Jurkat, Clone E6-1 (cell line): ENCODE measurements around the gene RSPO4.

Experiments
- DNase-seq: peaks from one replicate; pipeline ENCODE4 v3.0.0-alpha.2; 2011; ENCODE audit warnings: low read depth, low spot score
- H3K4me3 ChIP-seq: 2 replicates; pipeline ENCODE4 v1.5.1; 2011; ENCODE audit warnings: mild to moderate bottlenecking, low read length, control low read depth, moderate library complexity

The RSPO4 gene

DNA sequence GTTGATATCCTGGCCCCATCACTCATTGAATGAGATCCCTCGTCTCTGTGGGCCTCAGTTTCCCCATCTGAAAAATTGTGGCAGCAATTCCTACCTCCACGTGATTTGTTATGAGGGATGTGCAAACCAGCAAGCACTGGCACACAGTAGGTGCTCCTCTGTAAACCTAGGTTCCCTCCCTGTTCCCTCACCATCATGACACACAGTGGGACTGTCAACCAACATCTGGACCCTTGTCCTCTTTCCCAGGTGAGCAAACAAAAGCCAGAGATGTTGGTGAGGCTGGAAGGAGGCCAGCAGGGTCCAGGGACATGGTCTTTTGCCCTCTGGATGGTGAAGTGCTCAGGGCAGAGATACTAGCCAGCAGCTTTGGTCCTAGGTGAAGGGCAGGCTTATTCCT, 26.1 kb downstream of the RSPO4 start:
- H3K4me3 ChIP-seq, result no peak overlapping the region
- no peak for DNase-seq

DNA sequence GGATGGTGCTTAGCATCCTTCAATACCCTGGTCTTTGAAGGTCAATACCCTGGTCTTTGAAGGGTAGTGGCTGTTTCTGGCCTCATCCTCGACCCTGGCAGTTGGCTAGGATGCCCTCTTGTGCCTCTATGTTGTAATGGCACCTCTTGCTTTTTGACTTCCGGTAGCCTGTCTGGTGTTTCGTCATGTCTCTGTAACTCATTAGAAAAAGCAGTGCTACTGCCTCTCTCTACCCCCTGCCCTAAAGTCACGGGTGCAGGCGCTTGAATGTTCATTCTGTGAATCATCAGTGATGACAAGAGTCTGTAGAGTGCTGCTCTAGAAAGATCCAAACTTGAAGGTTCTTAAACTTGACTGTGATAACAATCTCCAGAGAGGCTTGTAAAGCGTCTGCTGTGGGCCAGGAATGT, 28.3 kb downstream of the RSPO4 start:
- peak; percentile 62 for DNase-seq
- no peak overlapping the region for H3K4me3 ChIP-seq

DNA sequence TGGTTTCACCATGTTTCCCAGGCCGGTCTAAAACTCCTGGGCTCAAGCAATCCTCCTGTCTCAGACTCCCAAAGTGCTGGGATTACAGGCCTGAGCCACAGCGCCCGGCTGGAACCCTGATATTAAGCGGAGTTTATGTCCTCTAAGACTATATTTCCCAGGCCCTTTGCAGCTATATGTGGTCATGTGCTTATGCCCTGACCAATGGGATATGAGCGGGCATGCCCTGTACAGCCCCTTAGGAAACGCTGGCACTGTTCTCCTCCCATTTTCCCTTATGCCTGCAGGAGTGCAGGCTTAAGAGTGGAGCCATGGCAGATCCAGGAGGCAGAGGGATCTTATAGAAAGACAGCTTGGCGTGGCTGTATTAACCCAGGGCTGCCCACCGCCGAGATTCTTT, 29.9 kb downstream of the RSPO4 start:
- DNase-seq, result no peak
- no peak overlapping the region for H3K4me3 ChIP-seq

DNA sequence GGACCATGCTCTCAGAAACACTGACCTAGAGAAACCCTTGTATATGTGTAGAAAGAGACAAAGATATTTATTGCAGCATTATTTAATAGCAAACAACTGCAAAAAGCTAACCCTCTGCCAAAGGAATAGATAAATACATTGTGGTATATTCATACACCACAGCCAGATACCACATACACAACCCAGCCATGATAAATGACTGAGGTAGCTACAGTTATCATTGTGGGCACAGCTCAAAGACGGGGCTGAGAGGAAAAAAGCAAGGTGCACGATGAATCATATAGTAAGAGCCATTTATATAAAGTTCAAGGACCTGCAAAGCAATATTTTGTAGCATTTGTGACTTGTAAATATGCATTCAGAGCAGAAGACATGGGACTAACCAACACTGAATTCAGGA, 30.8 kb downstream of the RSPO4 start:
- DNase-seq, result peak; percentile 39
- no peak overlapping the region for H3K4me3 ChIP-seq

DNA sequence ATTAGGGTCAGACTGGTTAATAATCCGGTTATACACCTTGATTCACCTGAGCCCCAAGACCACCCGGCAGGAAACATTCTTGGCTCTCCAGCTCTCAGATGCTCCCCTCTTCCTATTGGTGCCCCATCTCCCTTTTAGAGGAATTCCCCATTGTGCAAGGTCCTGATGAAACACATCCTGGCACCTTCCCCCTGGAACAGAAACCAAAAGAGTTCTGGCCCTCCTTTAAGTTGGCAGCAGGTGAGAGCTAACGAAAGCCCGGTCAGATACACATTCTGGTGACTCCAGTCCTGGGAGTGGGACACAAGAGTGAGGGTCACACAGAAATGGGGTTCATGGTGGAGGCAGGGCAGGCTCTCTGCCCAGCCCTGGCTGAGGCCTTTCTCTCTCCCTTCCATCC, 32.2 kb downstream of the RSPO4 start:
- H3K4me3 ChIP-seq, result no peak overlapping the region
- DNase-seq, result no peak

DNA sequence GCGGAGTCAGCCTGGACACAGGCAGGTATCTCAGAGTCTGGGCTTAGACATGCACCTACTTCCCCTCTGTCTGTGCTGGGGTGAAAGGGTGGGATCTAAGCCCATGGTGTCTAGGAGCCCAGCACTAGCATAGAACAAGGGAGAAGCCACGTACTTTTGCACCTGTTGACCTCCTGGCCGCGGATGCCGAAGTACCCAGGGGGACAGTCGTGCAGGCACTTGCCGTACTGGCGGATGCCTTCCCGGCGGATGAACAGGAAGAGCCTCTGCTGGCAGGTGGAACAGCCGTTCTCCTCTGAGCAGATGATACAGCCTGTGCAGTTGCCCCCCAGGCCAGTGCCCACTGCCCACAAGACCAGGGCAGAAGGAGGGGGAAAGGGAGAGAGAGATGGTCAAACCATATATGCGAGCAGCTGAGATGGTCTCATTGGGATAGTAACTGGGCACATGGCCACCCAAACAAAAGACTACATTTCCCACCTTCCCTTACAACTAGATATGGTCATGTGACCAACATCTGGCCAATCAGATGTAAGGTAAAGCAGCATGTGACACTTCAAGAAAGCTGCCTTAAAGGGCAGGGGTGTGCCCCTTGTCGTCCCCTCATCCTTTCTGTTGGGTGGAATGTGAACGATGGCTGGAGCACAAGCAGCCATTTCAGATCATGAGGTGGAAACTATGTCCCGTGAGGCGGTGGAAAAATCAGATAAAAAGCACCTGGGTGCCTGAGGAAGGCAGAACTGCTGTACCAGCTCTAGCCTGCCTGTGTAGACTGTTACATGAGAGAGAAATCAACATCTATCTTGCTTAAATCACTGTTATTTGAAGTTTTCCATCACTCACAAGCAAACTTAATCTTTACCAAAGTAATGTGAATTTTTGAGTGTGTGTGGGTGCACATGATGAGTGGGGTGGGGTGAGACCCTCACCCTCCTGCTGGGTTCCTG, 34.0 kb downstream of the RSPO4 start:
- H3K4me3 ChIP-seq, result no peak overlapping the region
- DNase-seq, result peak; percentile 67

DNA sequence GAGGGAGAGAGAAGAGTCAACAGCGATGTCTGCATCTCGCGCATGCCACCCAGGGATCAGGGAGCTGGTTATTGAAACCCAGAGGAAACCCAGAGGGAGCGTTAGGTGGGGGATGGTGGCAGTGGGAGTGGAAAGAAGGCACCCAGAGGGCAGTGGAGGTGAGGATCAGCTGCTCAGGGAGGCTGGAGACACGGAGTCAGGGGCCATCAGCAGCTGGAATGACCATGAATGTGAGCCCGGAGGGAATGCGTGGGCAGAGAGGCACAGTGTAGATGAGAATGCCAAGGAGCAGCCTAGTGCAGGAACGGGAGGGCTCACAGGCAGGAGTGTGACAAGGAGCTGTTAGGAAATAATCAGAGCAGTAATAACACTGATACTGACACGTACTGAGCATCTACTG, 36.2 kb downstream of the RSPO4 start:
- no peak overlapping the region for H3K4me3 ChIP-seq
- DNase-seq, result no peak

DNA sequence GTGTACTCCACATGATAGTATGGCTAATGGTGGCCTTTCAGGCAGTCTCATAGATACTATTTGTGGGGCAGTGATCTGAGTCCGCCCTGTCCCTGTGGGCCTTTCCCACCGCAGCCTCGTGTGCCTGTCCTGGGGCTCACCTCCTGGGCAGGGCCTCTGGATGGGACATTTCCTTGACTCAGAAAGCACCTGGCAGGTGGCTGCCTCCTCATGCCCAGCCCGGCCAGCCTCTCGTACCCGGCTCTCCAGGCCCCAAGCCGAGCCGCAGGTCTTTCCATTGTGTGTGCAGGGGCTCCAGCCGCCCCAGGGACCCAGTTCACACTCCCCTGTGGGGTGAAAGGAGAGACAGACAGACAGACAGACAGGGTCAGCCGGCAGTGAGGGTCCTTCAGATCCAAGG, 38.3 kb downstream of the RSPO4 start:
- H3K4me3 ChIP-seq, result no peak overlapping the region
- DNase-seq, result no peak

DNA sequence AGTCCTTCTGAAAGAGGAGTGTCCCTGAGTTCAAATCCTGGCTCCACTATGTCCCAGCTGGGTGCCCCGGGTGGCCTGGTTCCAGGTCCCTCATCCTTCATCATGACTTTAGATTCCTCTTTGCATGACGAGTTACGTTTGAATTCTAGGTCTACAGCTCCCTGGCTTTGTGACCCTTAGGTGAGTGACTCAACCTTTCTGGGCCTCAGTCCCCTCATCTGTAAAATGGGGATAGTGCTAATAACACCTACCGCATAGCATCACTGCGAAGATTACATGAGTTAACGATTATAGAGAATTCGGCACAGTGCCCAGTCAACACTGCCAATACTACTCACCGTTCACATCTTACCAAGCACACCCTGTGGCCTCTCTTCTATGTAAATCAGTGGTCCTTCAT, 39.4 kb downstream of the RSPO4 start:
- no peak overlapping the region for H3K4me3 ChIP-seq
- no peak for DNase-seq

DNA sequence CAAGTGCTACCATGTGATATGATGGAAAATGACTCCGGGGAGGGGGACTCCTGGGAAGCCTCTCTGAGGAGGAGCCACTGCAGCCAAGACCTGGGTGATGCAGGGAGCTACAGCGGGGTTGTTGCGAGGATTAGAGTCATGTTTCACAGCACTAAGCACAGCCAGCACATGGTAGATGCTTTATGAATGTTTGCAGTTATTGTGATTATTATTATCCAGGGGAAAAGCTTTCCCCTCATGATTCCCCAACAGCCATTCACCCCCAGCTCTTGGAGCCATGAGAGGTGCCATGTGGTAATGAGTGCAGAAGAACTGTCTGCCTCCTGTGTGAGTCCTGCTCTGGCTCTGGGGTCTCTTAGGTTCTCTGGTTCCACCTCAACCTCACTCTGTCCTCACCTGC, 39.9 kb downstream of the RSPO4 start:
- DNase-seq, result no peak
- no peak overlapping the region for H3K4me3 ChIP-seq

DNA sequence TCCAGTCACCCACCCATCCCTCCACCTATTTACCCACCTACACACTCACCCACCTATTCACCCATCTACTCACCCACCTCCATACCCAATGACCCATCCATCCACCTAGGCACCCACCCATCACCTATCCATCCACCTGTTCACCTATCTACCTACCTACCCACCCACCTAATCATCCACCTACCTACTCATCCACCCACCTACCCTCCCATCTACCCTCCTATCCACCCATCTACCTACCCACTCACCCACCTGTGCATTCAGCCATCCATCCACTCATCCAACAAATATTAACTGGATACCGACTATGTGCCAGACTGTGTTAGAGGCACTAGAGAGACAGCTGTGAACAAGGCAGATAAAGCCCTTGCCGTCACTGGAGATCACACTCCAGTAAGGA, 40.3 kb downstream of the RSPO4 start:
- no peak overlapping the region for H3K4me3 ChIP-seq
- DNase-seq, result no peak

DNA sequence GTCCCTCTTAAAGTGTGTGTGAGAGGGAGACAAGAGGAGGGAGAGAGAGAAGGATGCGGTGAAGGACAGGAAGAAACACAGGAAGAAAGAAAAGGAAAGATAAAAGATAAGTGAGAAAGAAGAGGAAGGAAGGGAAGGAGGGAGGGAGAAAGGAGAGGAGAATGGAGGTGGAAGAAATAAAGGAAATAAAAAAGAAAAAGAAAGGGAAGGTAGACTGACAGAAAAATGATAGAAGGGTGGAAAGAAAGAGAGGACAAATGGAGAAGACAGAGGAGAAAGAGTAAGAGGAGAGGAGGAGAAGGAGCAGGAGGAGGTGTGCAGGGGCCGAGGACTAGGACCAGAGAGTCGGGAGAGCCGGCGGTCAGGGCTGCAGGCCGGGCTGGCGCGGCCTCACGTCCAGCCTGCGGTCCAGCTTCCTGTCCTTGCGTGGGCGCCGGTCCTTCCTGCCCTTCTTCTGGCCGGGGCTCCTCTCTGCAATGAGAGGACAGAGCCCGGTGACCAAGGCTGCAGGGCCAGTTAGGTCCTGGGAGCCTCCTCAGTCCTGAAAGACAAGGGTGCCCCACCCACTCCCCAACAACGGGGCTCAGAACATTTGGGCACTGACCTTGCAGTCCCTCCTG, 42.0 kb downstream of the RSPO4 start:
- no peak overlapping the region for H3K4me3 ChIP-seq
- DNase-seq, result no peak

DNA sequence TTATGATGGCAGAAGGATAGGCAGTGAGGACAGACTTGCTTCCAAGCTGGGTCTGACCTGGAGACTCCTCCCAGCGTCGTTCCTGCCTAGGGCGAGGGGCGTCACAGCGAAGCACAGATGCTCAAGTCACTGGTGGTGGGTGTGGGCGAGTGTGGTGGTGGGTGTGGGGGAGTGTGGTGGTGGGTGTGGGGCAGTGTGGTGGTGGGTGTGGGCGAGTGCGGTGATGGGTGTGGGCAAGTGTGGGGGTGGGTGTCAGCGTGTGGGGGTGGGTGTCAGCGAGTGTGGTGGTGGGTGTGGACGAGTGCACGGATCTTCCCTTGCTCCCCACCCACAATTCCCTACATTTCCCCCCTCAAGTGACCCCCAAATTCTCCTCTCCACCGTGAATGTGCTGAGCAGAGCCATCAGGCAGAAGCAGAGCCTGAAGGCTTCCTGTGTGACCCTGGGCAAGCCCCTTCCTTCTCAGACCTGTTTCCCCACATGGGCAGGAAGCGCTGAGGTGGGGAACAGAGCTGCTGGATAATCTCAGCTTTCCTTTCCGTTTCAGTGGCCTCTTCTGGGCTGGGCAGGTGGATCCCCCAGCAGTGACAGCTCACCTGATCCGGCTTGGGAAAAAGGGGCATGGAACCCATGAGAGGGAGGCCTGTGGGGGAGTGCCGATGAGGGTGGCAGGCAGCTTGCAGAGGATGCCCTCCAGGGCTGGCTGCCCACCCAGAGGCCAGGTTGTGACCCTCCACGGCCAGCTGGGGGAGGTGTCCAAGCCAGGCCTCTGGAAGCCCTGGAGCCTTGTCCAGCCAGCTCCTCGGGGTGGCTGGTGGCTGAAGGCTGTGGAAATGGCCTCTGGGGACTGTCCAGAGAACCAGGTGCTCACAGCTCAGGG, 42.9 kb downstream of the RSPO4 start:
- DNase-seq, result no peak
- no peak overlapping the region for H3K4me3 ChIP-seq

DNA sequence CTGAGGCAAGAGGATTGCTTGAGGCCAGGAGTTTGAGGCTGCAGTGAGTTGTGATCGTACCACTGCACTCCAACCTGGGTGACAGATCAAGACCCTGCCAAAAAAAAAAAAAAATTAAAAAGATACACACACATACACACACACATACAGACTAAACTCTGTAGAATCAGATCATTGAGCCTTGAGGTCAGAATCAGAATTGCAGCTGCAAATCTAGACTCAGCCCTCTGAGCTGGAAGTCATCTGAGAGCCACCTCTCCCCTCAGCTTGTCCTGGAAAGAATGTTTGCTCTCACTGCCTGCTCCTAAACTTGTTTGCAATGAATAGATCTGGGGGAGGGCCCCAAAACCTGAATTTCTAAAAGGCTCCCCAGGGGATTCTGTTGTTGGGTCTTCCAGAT, 44.6 kb downstream of the RSPO4 start:
- H3K4me3 ChIP-seq, result no peak overlapping the region
- no peak for DNase-seq

DNA sequence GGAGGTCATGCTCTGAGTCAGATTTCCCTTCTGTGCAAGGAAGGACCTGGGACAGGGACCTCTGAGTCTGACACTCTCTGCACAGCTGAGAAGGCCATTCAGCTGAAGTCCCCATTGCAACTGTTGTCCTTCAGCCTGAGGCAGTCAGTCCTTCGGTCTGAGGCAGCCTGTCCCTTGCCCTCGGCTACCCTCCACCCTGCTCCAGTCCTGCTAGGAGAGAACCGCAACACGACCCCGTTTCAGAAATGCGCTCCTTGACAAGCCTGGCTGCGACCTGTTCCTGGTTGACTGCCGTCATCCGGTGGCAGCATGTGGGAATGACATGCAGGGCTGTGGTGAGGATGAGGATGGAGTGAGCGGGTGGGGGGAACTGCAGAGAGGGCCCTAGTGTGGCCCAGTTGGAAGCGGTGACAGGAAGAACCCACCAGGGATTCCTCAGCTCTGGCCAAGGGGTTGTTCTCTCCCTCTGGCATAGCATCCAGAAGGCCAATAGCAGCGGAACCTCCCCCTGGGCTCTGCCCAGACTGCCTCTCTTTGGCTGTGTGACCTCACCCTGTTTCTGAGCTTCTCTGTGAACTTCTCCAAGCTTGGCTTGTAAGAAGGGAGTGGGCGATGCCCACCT, 45.7 kb downstream of the RSPO4 start:
- H3K4me3 ChIP-seq, result no peak overlapping the region
- peak; percentile 57 for DNase-seq

DNA sequence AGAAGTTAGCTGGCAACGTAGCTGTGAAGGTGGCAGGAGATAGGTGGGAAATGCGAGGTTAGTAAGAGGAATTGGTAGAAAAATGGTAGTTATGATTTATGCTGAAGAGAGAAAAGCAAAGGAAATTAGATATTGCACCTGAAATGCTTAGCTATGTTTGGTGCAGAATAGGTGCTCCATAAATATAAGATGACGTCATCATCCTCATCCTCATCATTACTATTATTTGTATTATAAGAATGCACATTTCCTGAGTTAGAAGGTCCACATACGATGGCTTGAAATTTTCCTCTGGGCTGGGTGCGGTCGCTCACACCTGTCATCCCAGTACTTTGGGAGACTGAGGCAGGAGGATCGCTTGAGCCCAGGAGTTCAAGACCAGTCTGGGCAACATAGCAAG, 46.5 kb downstream of the RSPO4 start:
- no peak for DNase-seq
- H3K4me3 ChIP-seq, result no peak overlapping the region

DNA sequence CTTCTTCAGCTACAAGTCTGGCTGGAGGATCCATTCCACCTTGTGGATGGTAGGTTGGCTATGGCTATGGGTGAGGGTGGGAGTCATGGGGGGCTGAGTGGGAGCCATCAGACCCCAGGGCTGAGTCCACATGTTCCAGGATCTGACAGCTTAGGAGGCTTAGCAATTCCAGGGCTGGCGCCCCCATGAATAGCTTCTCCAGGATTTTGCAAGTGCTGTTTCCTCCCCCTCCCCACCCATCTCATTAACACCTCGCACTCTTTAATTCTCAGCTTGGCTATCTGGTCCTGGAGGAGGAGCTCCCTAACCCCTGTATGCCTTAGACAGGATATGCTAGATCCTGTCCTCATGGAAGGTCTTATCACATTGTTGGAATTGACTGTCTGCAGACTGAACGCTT, 47.0 kb downstream of the RSPO4 start:
- no peak overlapping the region for H3K4me3 ChIP-seq
- no peak for DNase-seq

DNA sequence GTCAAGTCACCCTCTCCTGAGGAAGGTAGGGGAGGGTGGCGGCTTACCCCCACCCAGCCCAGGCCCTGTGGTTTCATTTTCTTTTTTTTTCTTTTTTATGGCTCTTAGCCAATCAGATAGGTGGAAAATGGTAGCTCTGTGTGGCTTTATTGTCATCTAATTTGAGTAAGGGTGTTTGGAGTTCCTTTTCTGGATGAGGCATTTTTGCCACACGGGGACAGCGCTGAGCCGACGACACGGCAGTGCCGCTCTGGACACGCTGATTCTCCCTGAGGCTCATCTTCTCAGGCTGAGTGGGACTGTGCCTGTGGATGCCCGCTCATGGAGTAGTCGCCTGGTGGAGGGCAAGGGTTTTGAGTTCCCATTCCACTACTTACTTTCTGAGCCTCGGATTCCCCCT, 48.4 kb downstream of the RSPO4 start:
- no peak for DNase-seq
- H3K4me3 ChIP-seq, result no peak overlapping the region

DNA sequence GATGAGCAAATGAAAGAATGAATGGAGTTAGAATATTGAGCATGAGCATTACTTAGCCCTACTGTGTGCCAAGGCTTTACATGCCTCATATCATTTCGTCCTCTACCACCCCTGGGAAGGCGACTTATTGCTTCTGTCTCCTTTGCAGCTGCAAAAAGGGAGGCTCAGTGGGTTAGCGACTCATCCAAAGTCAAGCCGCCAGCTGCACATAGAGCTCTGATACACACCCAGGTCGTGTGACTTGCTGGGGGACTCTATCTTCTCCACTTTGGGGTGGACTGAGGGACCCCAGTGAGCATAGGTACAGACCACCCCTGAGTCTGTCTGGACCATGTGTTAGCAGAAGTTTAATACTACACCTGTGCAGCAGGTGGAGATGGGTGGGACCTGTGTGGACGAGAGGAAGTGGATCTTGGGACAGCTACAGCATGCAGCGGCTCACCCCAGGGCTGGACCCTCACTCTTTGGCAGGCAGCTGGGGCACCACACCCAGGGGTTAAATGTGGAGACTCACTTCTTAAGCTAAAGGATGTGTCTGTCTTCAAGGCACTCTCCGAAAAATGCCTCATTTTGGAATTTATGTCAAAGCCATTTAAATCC, 49.8 kb downstream of the RSPO4 start:
- no peak for DNase-seq
- no peak overlapping the region for H3K4me3 ChIP-seq
